ENCODE measurements around the gene FHIT. TPM values are rescaled to one million over a fixed set of nuclear protein-coding genes. Genes with fewer than 3 reads are reported as not detected.

Gene FHIT
- total and polyA plus RNA-seq, 4 donors: 2.6 to 21.3 (median 8.7) TPM

DNA sequence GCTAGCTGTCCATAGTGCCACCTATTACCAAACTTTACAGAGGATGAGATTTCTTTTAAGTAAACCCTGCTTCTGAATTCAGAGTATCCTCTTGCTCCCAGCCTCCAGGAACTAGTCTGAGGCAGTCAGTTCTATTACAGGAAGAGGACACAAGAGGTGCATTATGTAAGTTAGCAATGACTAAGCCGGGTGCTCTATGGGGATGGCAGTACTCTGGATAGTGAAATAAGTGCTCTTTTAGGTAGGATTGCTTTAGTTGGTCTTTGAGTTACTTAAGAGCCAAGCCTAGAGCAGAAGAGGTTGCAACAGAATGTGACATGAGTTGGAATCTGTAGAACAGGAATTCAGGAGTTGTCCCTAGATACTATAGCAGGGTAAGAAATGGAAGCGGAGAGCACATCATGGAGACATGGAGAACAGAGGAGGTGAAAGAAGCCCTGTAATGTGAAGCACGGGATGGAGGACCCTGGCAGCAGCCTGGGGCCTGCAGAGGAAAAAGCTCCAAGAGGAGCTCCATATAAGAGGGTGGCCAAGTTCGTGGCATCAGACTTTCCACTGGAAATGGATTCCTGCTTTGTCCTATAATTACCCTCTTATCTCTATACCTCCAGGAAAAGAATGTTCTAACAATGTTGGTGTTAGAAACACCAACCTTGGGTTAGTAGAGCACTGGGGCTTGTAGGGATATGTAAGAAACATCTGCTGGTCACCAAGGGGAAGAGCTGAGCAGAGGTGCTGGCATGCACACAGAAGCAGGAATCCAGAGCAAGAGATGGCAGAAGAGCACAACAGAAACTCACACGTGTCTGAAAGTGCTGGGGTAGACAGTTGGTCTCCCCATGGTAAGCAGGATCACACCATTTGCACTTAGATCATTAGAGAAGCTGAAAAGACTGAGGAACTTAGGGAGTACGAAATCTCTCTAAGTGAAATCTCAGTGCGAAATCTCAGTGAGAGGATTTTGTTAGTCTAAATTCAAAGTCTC, 851.1 kb downstream of the FHIT start:
- Histone ChIP-seq H3K27me3 (ENCODE audit: control insufficient read depth in 3 of 3, insufficient read depth in 3 of 3, low read length in 2 of 3) (no peaks in the 10 kb centered on the region), H3K4me3 (no peak overlapping the region), H3K9me3 (ENCODE audit: control insufficient read depth in 4 of 4, insufficient read depth in 3 of 4, low read length in 3 of 4) (peaks cover 0 to 2% (median 0%) of the 10 kb centered on the region in 4 donors), H3K9ac (ENCODE audit: insufficient read depth in 1 of 2, low read length in 2 of 2) (no peak overlapping the region), H3K27ac (ENCODE audit: low read depth in 1 of 2, low read length in 1 of 2) (no peak overlapping the region), H3K4me1 (ENCODE audit: control insufficient read depth in 5 of 5, insufficient read depth in 5 of 5, low read length in 5 of 5) (peaks cover 0 to 7% (median 0%) of the 10 kb centered on the region in 5 donors), H3K36me3 (ENCODE audit: control insufficient read depth in 4 of 4, insufficient read depth in 4 of 4, low read length in 4 of 4) (no peaks in the 10 kb centered on the region)
- 66 to 69% methylated on average over 7 of the region's 7 CpGs for WGBS, 2 donors
- DNase-seq (no peak), ATAC-seq (ENCODE audit: insufficient read depth, low FRiP score) (peak; percentile 75)
- TF ChIP-seq, protein P1, sequence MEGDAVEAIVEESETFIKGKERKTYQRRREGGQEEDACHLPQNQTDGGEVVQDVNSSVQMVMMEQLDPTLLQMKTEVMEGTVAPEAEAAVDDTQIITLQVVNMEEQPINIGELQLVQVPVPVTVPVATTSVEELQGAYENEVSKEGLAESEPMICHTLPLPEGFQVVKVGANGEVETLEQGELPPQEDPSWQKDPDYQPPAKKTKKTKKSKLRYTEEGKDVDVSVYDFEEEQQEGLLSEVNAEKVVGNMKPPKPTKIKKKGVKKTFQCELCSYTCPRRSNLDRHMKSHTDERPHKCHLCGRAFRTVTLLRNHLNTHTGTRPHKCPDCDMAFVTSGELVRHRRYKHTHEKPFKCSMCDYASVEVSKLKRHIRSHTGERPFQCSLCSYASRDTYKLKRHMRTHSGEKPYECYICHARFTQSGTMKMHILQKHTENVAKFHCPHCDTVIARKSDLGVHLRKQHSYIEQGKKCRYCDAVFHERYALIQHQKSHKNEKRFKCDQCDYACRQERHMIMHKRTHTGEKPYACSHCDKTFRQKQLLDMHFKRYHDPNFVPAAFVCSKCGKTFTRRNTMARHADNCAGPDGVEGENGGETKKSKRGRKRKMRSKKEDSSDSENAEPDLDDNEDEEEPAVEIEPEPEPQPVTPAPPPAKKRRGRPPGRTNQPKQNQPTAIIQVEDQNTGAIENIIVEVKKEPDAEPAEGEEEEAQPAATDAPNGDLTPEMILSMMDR (IDR thresholded peaks at IDR 0.05; ENCODE audit: control extremely low read depth, extremely low read depth): no peak

DNA sequence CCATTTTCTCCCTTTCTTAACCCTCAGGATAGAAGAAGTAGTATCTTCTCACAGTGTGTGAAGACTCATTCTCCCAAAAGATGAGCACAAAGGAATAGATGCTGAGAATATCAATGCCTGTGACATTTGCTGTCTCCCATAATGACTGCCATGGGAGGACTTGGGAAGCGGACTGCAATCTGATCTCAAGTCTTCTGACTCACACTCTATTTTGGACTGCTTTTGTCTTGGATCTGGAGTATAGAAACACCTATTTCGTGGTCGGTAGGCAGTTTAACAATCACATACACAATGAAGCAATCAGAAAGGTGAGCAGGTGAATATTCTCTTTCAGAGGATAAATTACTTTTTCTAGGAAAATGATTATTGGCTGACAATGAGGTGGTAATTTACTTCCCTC, 852.0 kb downstream of the FHIT start:
- 85 to 86% methylated on average over 3 of the region's 3 CpGs for WGBS, 2 donors
- H3K36me3 ChIP-seq (ENCODE audit: control insufficient read depth in 4 of 4, insufficient read depth in 4 of 4, low read length in 4 of 4): no peaks in the 10 kb centered on the region
- H3K9ac ChIP-seq (ENCODE audit: insufficient read depth in 1 of 2, low read length in 2 of 2): no peak overlapping the region
- TF ChIP-seq, protein P1 (IDR thresholded peaks at IDR 0.05; ENCODE audit: control extremely low read depth, extremely low read depth): no peak
- no peak overlapping the region for H3K27ac ChIP-seq (ENCODE audit: low read depth in 1 of 2, low read length in 1 of 2)
- no peaks in the 10 kb centered on the region for H3K27me3 ChIP-seq (ENCODE audit: control insufficient read depth in 3 of 3, insufficient read depth in 3 of 3, low read length in 2 of 3)
- H3K9me3 ChIP-seq (ENCODE audit: control insufficient read depth in 4 of 4, insufficient read depth in 3 of 4, low read length in 3 of 4): peaks cover 0 to 2% (median 0%) of the 10 kb centered on the region in 4 donors
- DNase-seq (no peak), ATAC-seq (ENCODE audit: insufficient read depth, low FRiP score) (no peak)
- peaks cover 0 to 7% (median 0%) of the 10 kb centered on the region in 5 donors for H3K4me1 ChIP-seq (ENCODE audit: control insufficient read depth in 5 of 5, insufficient read depth in 5 of 5, low read length in 5 of 5)
- H3K4me3 ChIP-seq: no peak overlapping the region

DNA sequence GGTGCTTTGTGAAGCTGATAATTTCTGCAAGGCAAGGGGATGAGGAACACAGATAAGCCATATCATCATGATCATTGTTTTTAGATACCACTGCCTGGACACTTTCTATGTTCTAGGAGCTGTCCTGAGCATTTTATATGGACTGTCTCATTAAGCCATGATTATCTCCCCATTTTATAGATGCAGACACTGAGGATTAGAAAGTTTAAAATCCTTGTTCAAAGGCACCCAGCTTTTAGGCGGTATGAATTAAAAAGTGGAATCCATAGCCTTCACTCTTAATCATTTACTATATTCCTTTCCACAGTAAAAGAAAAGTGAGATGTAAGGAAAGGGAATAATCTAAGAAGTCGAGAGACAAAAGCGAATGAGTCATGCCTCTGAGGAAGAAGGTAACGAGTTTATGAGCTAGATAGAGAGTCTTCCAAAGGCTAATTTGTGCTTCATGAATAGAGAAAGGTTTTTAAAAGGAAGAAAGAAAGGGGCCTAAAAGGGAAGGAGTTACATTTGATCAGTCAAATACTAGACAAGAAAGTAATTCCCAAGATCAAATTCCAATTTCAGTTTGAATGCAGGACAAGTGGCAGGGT, 856.0 kb downstream of the FHIT start:
- Histone ChIP-seq H3K4me1 (ENCODE audit: control insufficient read depth in 5 of 5, insufficient read depth in 5 of 5, low read length in 5 of 5) (peaks cover 0 to 4% (median 0%) of the 10 kb centered on the region in 5 donors), H3K36me3 (ENCODE audit: control insufficient read depth in 4 of 4, insufficient read depth in 4 of 4, low read length in 4 of 4) (no peaks in the 10 kb centered on the region), H3K27ac (ENCODE audit: low read depth in 1 of 2, low read length in 1 of 2) (no peak overlapping the region), H3K9ac (ENCODE audit: insufficient read depth in 1 of 2, low read length in 2 of 2) (no peak overlapping the region), H3K4me3 (no peak overlapping the region), H3K9me3 (ENCODE audit: control insufficient read depth in 4 of 4, insufficient read depth in 3 of 4, low read length in 3 of 4) (peaks cover 0 to 2% (median 0%) of the 10 kb centered on the region in 4 donors), H3K27me3 (ENCODE audit: control insufficient read depth in 3 of 3, insufficient read depth in 3 of 3, low read length in 2 of 3) (no peaks in the 10 kb centered on the region)
- no peak for DNase-seq
- TF ChIP-seq, protein P1 (IDR thresholded peaks at IDR 0.05; ENCODE audit: control extremely low read depth, extremely low read depth): no peak
- no peak for ATAC-seq (ENCODE audit: insufficient read depth, low FRiP score)
- 88 to 93% methylated on average over 4 of the region's 4 CpGs for WGBS, 2 donors

Data from lung (tissue), 12 donors.